ENCODE results near the gene RSU1. TPM values are rescaled to one million over a fixed set of nuclear protein-coding genes. Genes with fewer than 3 reads are reported as not detected.

RSU1 gene
- polyA plus RNA-seq, 3 donors = 45.7 to 111 (median 100) TPM

GRCh38 chr10:16852624-16853023, 35.4 kb upstream of the RSU1 start:
- Histone ChIP-seq H3K4me2 (replicated peaks; ENCODE audit: extremely low read depth, low read length, poor library complexity, severe bottlenecking) (no peak overlapping the region), H3K27me3 (ENCODE audit: control insufficient read depth in 2 of 2, insufficient read depth in 2 of 2, low read length in 2 of 2) (no peaks in the 10 kb centered on the region), H3K4me1 (ENCODE audit: control insufficient read depth in 1 of 2, insufficient read depth in 2 of 2, low read length in 2 of 2) (no peaks in the 10 kb centered on the region), H3K4me3 (replicated peaks in 1 of 3; ENCODE audit: low read depth in 2 of 3, low read length in 3 of 3) (no peak overlapping the region), H3K9me3 (replicated peaks in 1 of 2; ENCODE audit: control insufficient read depth in 1 of 2, insufficient read depth in 1 of 2, low read length in 2 of 2) (no peaks in the 10 kb centered on the region), H2AFZ (ENCODE audit: insufficient read depth, low read depth, low read length, poor library complexity, severe bottlenecking) (no peak overlapping the region), H3K79me2 (ENCODE audit: insufficient read depth, low read length) (no peaks in the 10 kb centered on the region), H3K27ac (ENCODE audit: low read depth in 1 of 2, low read length in 2 of 2) (no peak overlapping the region), H4K20me1 (ENCODE audit: insufficient read depth, low read length) (no peaks in the 10 kb centered on the region), H3K36me3 (replicated peaks in 1 of 2; ENCODE audit: control insufficient read depth in 1 of 2, insufficient read depth in 2 of 2, low read length in 2 of 2) (no peaks in the 10 kb centered on the region), H3K9ac (ENCODE audit: insufficient read depth, low read length, poor library complexity, severe bottlenecking) (no peak overlapping the region)
- no peak for TF ChIP-seq CTCF (IDR thresholded peaks at IDR 0.05)
- H3K9me3 Mint-ChIP-seq = no peaks in the 10 kb centered on the region
- DNase-seq = no peak
- no peak overlapping the region for H3K27ac Mint-ChIP-seq
- intact Hi-C loops (cut with micrococcal nuclease) = no loop called here
- no peak overlapping the region for H3K4me3 Mint-ChIP-seq
- H3K36me3 Mint-ChIP-seq = no peaks in the 10 kb centered on the region
- no CpG with 5 or more reads among the region's 2 CpGs for WGBS (ENCODE audit: insufficient coverage)
- H3K4me1 Mint-ChIP-seq = no peaks in the 10 kb centered on the region
- H3K27me3 Mint-ChIP-seq (ENCODE audit: low read depth in 3 of 3) = peaks cover 0 to 3% (median 2%) of the 10 kb centered on the region in 3 donors

DNA sequence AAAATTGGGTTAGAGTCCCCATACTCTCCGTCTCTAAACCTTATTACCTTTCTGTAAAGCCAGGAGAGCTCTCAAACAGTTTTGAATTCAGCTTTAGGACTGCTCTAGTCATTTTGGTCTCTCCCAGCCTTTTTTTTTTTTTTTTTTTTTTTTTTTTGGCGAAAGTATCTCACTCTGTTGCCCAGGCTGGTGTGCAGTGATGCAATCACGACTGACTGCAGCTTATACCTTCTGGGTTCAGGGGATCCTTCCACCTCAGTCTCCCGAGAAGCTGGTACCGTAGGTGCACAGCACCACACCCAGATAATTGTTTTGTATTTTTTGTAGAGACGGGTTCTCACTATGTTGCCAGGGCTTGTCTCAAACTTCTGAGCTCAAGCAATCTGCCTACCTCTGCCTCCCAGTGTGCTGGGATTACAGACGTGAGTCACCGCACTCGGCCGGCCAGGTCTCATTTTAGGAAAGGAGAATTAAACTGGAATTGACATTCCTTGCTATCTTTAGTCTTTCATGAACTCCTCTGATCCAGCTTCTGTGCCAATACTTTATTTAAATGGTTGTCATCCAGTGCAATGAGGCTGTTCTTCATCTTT, 31.4 kb upstream of the RSU1 start:
- Histone ChIP-seq H3K79me2 (ENCODE audit: insufficient read depth, low read length) (no peaks in the 10 kb centered on the region), H3K4me2 (replicated peaks; ENCODE audit: extremely low read depth, low read length, poor library complexity, severe bottlenecking) (no peak overlapping the region), H3K27ac (ENCODE audit: low read depth in 1 of 2, low read length in 2 of 2) (no peak overlapping the region), H2AFZ (ENCODE audit: insufficient read depth, low read depth, low read length, poor library complexity, severe bottlenecking) (no peak overlapping the region), H3K27me3 (ENCODE audit: control insufficient read depth in 2 of 2, insufficient read depth in 2 of 2, low read length in 2 of 2) (no peaks in the 10 kb centered on the region), H3K9me3 (replicated peaks in 1 of 2; ENCODE audit: control insufficient read depth in 1 of 2, insufficient read depth in 1 of 2, low read length in 2 of 2) (no peaks in the 10 kb centered on the region), H3K4me3 (replicated peaks in 1 of 3; ENCODE audit: low read depth in 2 of 3, low read length in 3 of 3) (no peak overlapping the region), H4K20me1 (ENCODE audit: insufficient read depth, low read length) (no peaks in the 10 kb centered on the region), H3K36me3 (replicated peaks in 1 of 2; ENCODE audit: control insufficient read depth in 1 of 2, insufficient read depth in 2 of 2, low read length in 2 of 2) (no peaks in the 10 kb centered on the region), H3K4me1 (ENCODE audit: control insufficient read depth in 1 of 2, insufficient read depth in 2 of 2, low read length in 2 of 2) (no peaks in the 10 kb centered on the region), H3K9ac (ENCODE audit: insufficient read depth, low read length, poor library complexity, severe bottlenecking) (no peak overlapping the region)
- DNase-seq = no peak
- WGBS (ENCODE audit: insufficient coverage) = 94% methylated on average over 7 of the region's 10 CpGs
- no peak overlapping the region for H3K4me3 Mint-ChIP-seq
- intact Hi-C loops (cut with micrococcal nuclease) = loop anchor here in 1 of 2 donors (5.0 kb wide), 1 partner anchor 584 kb away; no protein-coding TSS in a partner anchor
- H3K27me3 Mint-ChIP-seq (ENCODE audit: low read depth in 3 of 3) = peaks cover 0 to 1% (median 0%) of the 10 kb centered on the region in 3 donors
- no peaks in the 10 kb centered on the region for H3K36me3 Mint-ChIP-seq
- no peaks in the 10 kb centered on the region for H3K4me1 Mint-ChIP-seq
- H3K9me3 Mint-ChIP-seq = no peaks in the 10 kb centered on the region
- H3K27ac Mint-ChIP-seq = peak overlapping the region in 1 of 7 donors; percentile 9
- TF ChIP-seq CTCF (IDR thresholded peaks at IDR 0.05) = no peak
